Thyroid gland (tissue), 4 donors: ENCODE measurements around the gene TES. TPM values are rescaled to one million over a fixed set of nuclear protein-coding genes. Genes with fewer than 3 reads are reported as not detected.

ENCODE experiments used
- DNase-seq, 2 donors: peaks; one replicate each; pipeline ENCODE4 v3.0.0-alpha.2; 2019
- H3K27ac ChIP-seq, 3 donors: fragments of 200-600 bp; sonication (generic); 1 replicate in 2 of 3; 2 replicates in 1 of 3; pipeline ENCODE4 v1.5.1; 2016 to 2019; ENCODE audit warnings: mild to moderate bottlenecking in 1 of 3, moderate library complexity in 1 of 3
- H3K27me3 ChIP-seq: fragments of 200-600 bp; sonication (generic); one replicate; pipeline ENCODE4 v1.5.1; 2019
- H3K36me3 ChIP-seq, 2 donors: fragments of 200-600 bp; sonication (generic); one replicate each; pipeline ENCODE4 v1.5.1; 2016 to 2019
- H3K4me1 ChIP-seq, 2 donors: fragments of 200-600 bp; sonication (generic); one replicate each; pipeline ENCODE4 v1.5.1; 2017 to 2019
- H3K4me3 ChIP-seq, 3 donors: fragments of 200-600 bp; sonication (generic); replicated peaks in 1 of 3; 1 replicate in 2 of 3; 2 replicates in 1 of 3; pipeline ENCODE4 v1.5.1; 2016; ENCODE audit warnings: mild to moderate bottlenecking in 1 of 3
- H3K9me3 ChIP-seq: fragments of 200-600 bp; sonication (generic); one replicate; pipeline ENCODE4 v1.5.1; 2017
- CTCF ChIP-seq, 6 experiments: fragments of 200-600 bp in 3 of 6; fragments of 450-650 bp in 3 of 6; sonication (generic) in 3 of 6; IDR thresholded peaks; one replicate each; pipeline ENCODE4 v1.5.1; 2016 to 2019; ENCODE audit warnings: antibody characterized with exemption in 6 of 6, mild to moderate bottlenecking in 2 of 6, inconsistent platforms in 1 of 6, moderate library complexity in 1 of 6
- POLR2A ChIP-seq, 2 donors: fragments of 450-650 bp; IDR thresholded peaks; one replicate each; pipeline ENCODE4 v1.6.1; 2017; ENCODE audit warnings: antibody characterized with exemption in 2 of 2, mild to moderate bottlenecking in 2 of 2, moderate library complexity in 1 of 2
- WGBS, 2 donors: methylation state at CpG; one replicate each; pipeline ENCODE4 v1.1.5; 2017; 5-methylcytosine and 5-hydroxymethylcytosine counted together
- intact Hi-C: fragments of 100-400 bp; cut with DNase I; formaldehyde crosslinking; loops from one replicate; pipeline ENCODE4 v1.15.1; 2023
- total RNA-seq, 4 donors: library from RNA; depleted of rRNA; stranded (reverse); fragments of >200 nt; gene quantifications; one replicate each; pipeline ENCODE4 v1.2.3, GENCODE V29; 2016

The TES gene
- total RNA-seq, 4 donors from 2014 or later, result 148 to 177 (median 158) TPM

GRCh38 chr7:116187400-116187799, 22.9 kb upstream of the TES start:
- no peak for TF ChIP-seq POLR2A (IDR thresholded peaks at IDR 0.05)
- TF ChIP-seq CTCF (IDR thresholded peaks at IDR 0.05), result no peak
- no peak overlapping the region for H3K27ac ChIP-seq
- intact Hi-C loops, result no loop called here
- H3K27me3 ChIP-seq, result no peaks in the 10 kb centered on the region
- no peaks in the 10 kb centered on the region for H3K36me3 ChIP-seq
- H3K4me3 ChIP-seq, result no peak overlapping the region
- WGBS, 2 donors, result 93 to 94% methylated on average over 1 of the region's 1 CpG
- no peak for DNase-seq
- H3K9me3 ChIP-seq, result no peaks in the 10 kb centered on the region
- H3K4me1 ChIP-seq, result no peaks in the 10 kb centered on the region

- Histone ChIP-seq H3K27me3 (no peaks in the 10 kb centered on the region), H3K27ac (no peak overlapping the region), H3K4me1 (no peaks in the 10 kb centered on the region), H3K36me3 (no peaks in the 10 kb centered on the region), H3K9me3 (no peaks in the 10 kb centered on the region), H3K4me3 (no peak overlapping the region)
- TF ChIP-seq POLR2A (IDR thresholded peaks at IDR 0.05) (no peak), CTCF (IDR thresholded peaks at IDR 0.05) (no peak)
- DNase-seq, result no peak
- WGBS, 2 donors, result 85 to 88% methylated on average over 5 of the region's 5 CpGs
- intact Hi-C loops, result no loop called here
Measured at GRCh38 chr7:116193329-116194087, 16.8 kb upstream of the TES start.

- no peak overlapping the region for H3K4me3 ChIP-seq
- 87 to 89% methylated on average over 2 of the region's 2 CpGs for WGBS, 2 donors
- no peaks in the 10 kb centered on the region for H3K9me3 ChIP-seq
- no peaks in the 10 kb centered on the region for H3K36me3 ChIP-seq
- DNase-seq, result no peak
- H3K27ac ChIP-seq, result no peak overlapping the region
- H3K27me3 ChIP-seq, result no peaks in the 10 kb centered on the region
- no peaks in the 10 kb centered on the region for H3K4me1 ChIP-seq
- intact Hi-C loops, result no loop called here
- TF ChIP-seq CTCF (IDR thresholded peaks at IDR 0.05) (no peak), POLR2A (IDR thresholded peaks at IDR 0.05) (no peak)
Measured at GRCh38 chr7:116194115-116194514, 16.2 kb upstream of the TES start.

- Histone ChIP-seq H3K9me3 (no peaks in the 10 kb centered on the region), H3K36me3 (no peaks in the 10 kb centered on the region), H3K4me1 (no peaks in the 10 kb centered on the region), H3K27ac (no peak overlapping the region), H3K4me3 (no peak overlapping the region), H3K27me3 (no peaks in the 10 kb centered on the region)
- TF ChIP-seq CTCF (IDR thresholded peaks at IDR 0.05) (no peak), POLR2A (IDR thresholded peaks at IDR 0.05) (no peak)
- 97 to 100% methylated on average over 1 of the region's 1 CpG for WGBS, 2 donors
- no peak for DNase-seq
- intact Hi-C loops, result no loop called here
Measured at GRCh38 chr7:116195451-116195850, 14.9 kb upstream of the TES start.

GRCh38 chr7:116196947-116197346, 13.4 kb upstream of the TES start:
- no peaks in the 10 kb centered on the region for H3K4me1 ChIP-seq
- no peak for DNase-seq
- TF ChIP-seq POLR2A (IDR thresholded peaks at IDR 0.05), result no peak
- no peak for TF ChIP-seq CTCF (IDR thresholded peaks at IDR 0.05)
- intact Hi-C loops, result no loop called here
- H3K27ac ChIP-seq, result no peak overlapping the region
- no peak overlapping the region for H3K4me3 ChIP-seq
- H3K27me3 ChIP-seq, result no peaks in the 10 kb centered on the region
- WGBS, 2 donors, result 93 to 97% methylated on average over 3 of the region's 3 CpGs
- no peaks in the 10 kb centered on the region for H3K9me3 ChIP-seq
- no peaks in the 10 kb centered on the region for H3K36me3 ChIP-seq
